PC-9 (cell line): ENCODE measurements around the gene CNTNAP2. TPM values are rescaled to one million over a fixed set of nuclear protein-coding genes. Genes with fewer than 3 reads are reported as not detected.

ENCODE experiments used
- BruUV-seq: library from RNA; stranded (reverse); fragments of 400-500 nt; replicated peaks from 2 replicates; lab custom pipeline; 2021; lab: Mats Ljungman, UMichigan
- CTCF ChIA-PET: fragments of 300-600 bp; sonication (Branson Sonifier 250); formaldehyde crosslinking; loops from one replicate; lab custom pipeline; 2022; ENCODE audit warnings: antibody characterized with exemption; lab: Charles Lee
- POLR2A ChIA-PET: fragments of 300-600 bp; sonication (Branson Sonifier 250); formaldehyde crosslinking; loops from one replicate; lab custom pipeline; 2022; ENCODE audit warnings: antibody characterized with exemption; ENCODE audit not compliant: unreplicated experiment; lab: Charles Lee
- DNase-seq, 2 experiments: peaks; one replicate each; pipeline versions ENCODE4 v3.0.0 to v3.0.0-alpha.2; 2015 to 2022; ENCODE audit warnings: mixed read lengths in 1 of 2
- H2AFZ ChIP-seq: fragments of 200-600 bp; sonication (generic); 2 replicates; pipeline ENCODE4 v1.8.1; 2017; ENCODE audit warnings: antibody characterized with exemption
- H3F3A ChIP-seq: fragments of 200-600 bp; sonication (generic); 2 replicates; pipeline ENCODE4 v1.8.1; 2017; ENCODE audit warnings: antibody characterized with exemption, mild to moderate bottlenecking, low read depth; ENCODE audit not compliant: insufficient read depth
- H3K27ac ChIP-seq: fragments of 200-600 bp; sonication (generic); 2 replicates; pipeline ENCODE4 v1.6.1; 2016; ENCODE audit warnings: mixed run types
- H3K27me3 ChIP-seq: fragments of 200-600 bp; sonication (generic); 2 replicates; pipeline ENCODE4 v1.6.1; 2016; ENCODE audit warnings: low read depth, mixed run types; ENCODE audit not compliant: insufficient read depth
- H3K36me3 ChIP-seq: fragments of 200-600 bp; sonication (generic); 2 replicates; pipeline ENCODE4 v1.6.1; 2016; ENCODE audit warnings: low read depth, mixed run types
- H3K4me1 ChIP-seq: fragments of 200-600 bp; sonication (generic); replicated peaks from 2 replicates; pipeline ENCODE4 v1.6.1; 2016; ENCODE audit warnings: mixed run types; ENCODE audit not compliant: insufficient read depth
- H3K4me2 ChIP-seq: fragments of 200-600 bp; sonication (generic); 2 replicates; pipeline ENCODE4 v1.6.1; 2017; ENCODE audit warnings: mixed run types
- H3K4me3 ChIP-seq: fragments of 200-600 bp; sonication (generic); 2 replicates; pipeline ENCODE4 v1.6.1; 2016; ENCODE audit warnings: mixed run types
- H3K79me2 ChIP-seq: fragments of 200-600 bp; sonication (generic); 2 replicates; pipeline ENCODE4 v1.6.1; 2017; ENCODE audit warnings: low read depth, mixed run types
- H3K9me2 ChIP-seq: fragments of 200-600 bp; sonication (generic); 2 replicates; pipeline ENCODE4 v1.8.1; 2017; ENCODE audit warnings: mild to moderate bottlenecking; ENCODE audit not compliant: insufficient read depth
- H3K9me3 ChIP-seq: fragments of 200-600 bp; sonication (generic); 2 replicates; pipeline ENCODE4 v1.8.1; 2016; ENCODE audit warnings: low read depth; ENCODE audit not compliant: insufficient read depth
- H4K20me1 ChIP-seq: fragments of 200-600 bp; sonication (generic); 2 replicates; pipeline ENCODE4 v1.8.1; 2017; ENCODE audit not compliant: insufficient read depth
- CTCF ChIP-seq: fragments of 200-600 bp; sonication (generic); conservative IDR thresholded peaks from 2 replicates; pipeline ENCODE4 v1.6.1; 2017; ENCODE audit warnings: mixed run types, antibody characterized with exemption, mild to moderate bottlenecking, moderate library complexity
- EZH2 ChIP-seq: fragments of 200-600 bp; sonication (generic); IDR thresholded peaks from 2 replicates; pipeline ENCODE4 v1.8.0; 2017; ENCODE audit warnings: antibody characterized with exemption, low read depth
- intact Hi-C: fragments of 100-400 bp; cut with micrococcal nuclease; formaldehyde crosslinking; loops from one replicate; pipeline ENCODE4 v1.10.0; 2022; ENCODE audit not compliant: unreplicated experiment
- total RNA-seq: library from RNA; stranded (reverse); gene quantifications from 2 replicates; pipeline ENCODE4 v1.2.3, GENCODE V29; 2021

CNTNAP2 gene
- total RNA-seq, 1 experiment from 2014 or later: not detected

- H4K20me1 ChIP-seq: no peaks in the 10 kb centered on the region; the same call in 1 of the 2 replicates
- H3F3A ChIP-seq: no peaks in the 10 kb centered on the region
- no peak overlapping the region for H3K27ac ChIP-seq
- ChIA-PET POLR2A (no interaction called here), CTCF (no interaction called here)
- no peaks in the 10 kb centered on the region for H3K36me3 ChIP-seq
- no peaks in the 10 kb centered on the region for H3K79me2 ChIP-seq
- TF ChIP-seq EZH2: no peak
- TF ChIP-seq CTCF: no peak
- H3K9me3 ChIP-seq: no peaks in the 10 kb centered on the region
- no peak overlapping the region for H2AFZ ChIP-seq
- H3K4me3 ChIP-seq: no peak overlapping the region
- no peaks in the 10 kb centered on the region for H3K9me2 ChIP-seq
- intact Hi-C loops: no loop called here
- 0 out of 2 replicates have a peak, but pooled peaks cover 4% of the 10 kb centered on the region for H3K27me3 ChIP-seq
- no peak overlapping the region for H3K4me2 ChIP-seq
- DNase-seq: no peak
- no peaks in the 10 kb centered on the region for H3K4me1 ChIP-seq
- BruUV-seq: no TSS peak
Measured at GRCh38 chr7:147869456-147869855, 1752.9 kb downstream of the CNTNAP2 start.

- DNase-seq: no peak
- POLR2A ChIA-PET: no interaction called here
Measured at GRCh38 chr7:147878912-147879661, 1762.5 kb downstream of the CNTNAP2 start.

GRCh38 chr7:147885869-147886268, 1769.3 kb downstream of the CNTNAP2 start:
- Histone ChIP-seq H3K4me1 (no peaks in the 10 kb centered on the region), H3K4me3 (no peak overlapping the region), H4K20me1 (no peaks in the 10 kb centered on the region), H3K9me2 (no peaks in the 10 kb centered on the region), H3K36me3 (no peaks in the 10 kb centered on the region), H2AFZ (no peak overlapping the region), H3K9me3 (no peaks in the 10 kb centered on the region), H3K27me3 (peaks cover 3% of the 10 kb centered on the region; the same call in 1 of the 2 replicates), H3K79me2 (no peaks in the 10 kb centered on the region), H3F3A (no peaks in the 10 kb centered on the region), H3K4me2 (no peak overlapping the region), H3K27ac (no peak overlapping the region)
- POLR2A ChIA-PET: no interaction called here
- no TSS peak for BruUV-seq
- intact Hi-C loops: no loop called here
- DNase-seq: no peak
- TF ChIP-seq CTCF (no peak), EZH2 (no peak)
- CTCF ChIA-PET: no interaction called here

More at GRCh38 chr7:147878912-147879661, 1762.5 kb downstream of the CNTNAP2 start:
- Histone ChIP-seq H2AFZ (no peak overlapping the region), H3K4me3 (no peak overlapping the region), H3F3A (no peaks in the 10 kb centered on the region), H3K4me2 (no peak overlapping the region), H4K20me1 (no peaks in the 10 kb centered on the region), H3K9me3 (no peaks in the 10 kb centered on the region), H3K9me2 (no peaks in the 10 kb centered on the region), H3K27ac (no peak overlapping the region), H3K79me2 (no peaks in the 10 kb centered on the region), H3K27me3 (no peaks in the 10 kb centered on the region), H3K36me3 (no peaks in the 10 kb centered on the region), H3K4me1 (no peaks in the 10 kb centered on the region)
- intact Hi-C loops: no loop called here
- TF ChIP-seq CTCF (no peak), EZH2 (no peak)
- CTCF ChIA-PET: no interaction called here
- BruUV-seq: no TSS peak
